HepG2 (cell line): ENCODE measurements around the gene MGMT. TPM values are rescaled to one million over a fixed set of nuclear protein-coding genes. Genes with fewer than 3 reads are reported as not detected.

Experiments
- CREM ChIP-seq, 2 experiments: sonication (generic) in 1 of 2; formaldehyde crosslinking in 1 of 2; IDR thresholded peaks; 2 replicates each; pipeline versions ENCODE4 v1.4.0 to v1.6.1; 2016 to 2020; ENCODE audit warnings: antibody characterized with exemption in 1 of 2, mild to moderate bottlenecking in 1 of 2, missing genetic modification reagents in 1 of 2
- ETS1 ChIP-seq: sonication (generic); formaldehyde crosslinking; IDR thresholded peaks from 2 replicates; pipeline ENCODE4 v1.4.0; 2020; ENCODE audit warnings: missing genetic modification reagents
- FLYWCH1 ChIP-seq: sonication (generic); formaldehyde crosslinking; IDR thresholded peaks from 2 replicates; pipeline ENCODE4 v1.8.1; 2023; ENCODE audit warnings: mild to moderate bottlenecking, missing genetic modification reagents
- HMG20B ChIP-seq: conservative IDR thresholded peaks from 2 replicates; pipeline ENCODE4 v1.6.1; 2016; ENCODE audit warnings: missing genetic modification reagents, missing compliant biosample characterization
- JUND ChIP-seq: sonication (generic); formaldehyde crosslinking; IDR thresholded peaks from 2 replicates; pipeline ENCODE4 v1.8.0; 2022; ENCODE audit warnings: mild to moderate bottlenecking, missing genetic modification reagents
- MED1 ChIP-seq: sonication (generic); formaldehyde crosslinking; IDR thresholded peaks from 2 replicates; pipeline ENCODE4 v1.4.0; 2020; ENCODE audit warnings: missing genetic modification reagents
- NR0B2 ChIP-seq: sonication (generic); formaldehyde crosslinking; IDR thresholded peaks from 2 replicates; pipeline ENCODE4 v1.4.0; 2020; ENCODE audit warnings: mild to moderate bottlenecking, missing genetic modification reagents
- RFX5 ChIP-seq: IDR thresholded peaks from 2 replicates; pipeline ENCODE4 v1.6.1; 2011; ENCODE audit warnings: low read depth, low read length, improper control_type of control experiment
- RXRB ChIP-seq: IDR thresholded peaks from 2 replicates; pipeline ENCODE4 v1.6.1; 2016; ENCODE audit warnings: borderline replicate concordance, missing genetic modification reagents, missing compliant biosample characterization
- SIX4 ChIP-seq: sonication (generic); formaldehyde crosslinking; IDR thresholded peaks from 2 replicates; pipeline ENCODE4 v1.4.0; 2020; ENCODE audit warnings: missing genetic modification reagents
- ZMYM4 ChIP-seq: sonication (generic); formaldehyde crosslinking; IDR thresholded peaks from 2 replicates; pipeline ENCODE4 v1.8.1; 2023; ENCODE audit warnings: mild to moderate bottlenecking, missing genetic modification reagents
- ZNF331 ChIP-seq: sonication (generic); formaldehyde crosslinking; IDR thresholded peaks from 2 replicates; pipeline ENCODE4 v1.4.0; 2020; ENCODE audit warnings: missing genetic modification reagents
- ZNF430 ChIP-seq: sonication (generic); formaldehyde crosslinking; IDR thresholded peaks from 2 replicates; pipeline ENCODE4 v1.9.0; 2021; ENCODE audit warnings: mild to moderate bottlenecking, missing genetic modification reagents
- ZNF569 ChIP-seq: sonication (generic); formaldehyde crosslinking; IDR thresholded peaks from 2 replicates; pipeline ENCODE4 v1.5.0; 2020; ENCODE audit warnings: mild to moderate bottlenecking, missing genetic modification reagents, moderate library complexity, borderline replicate concordance
- ZNF761 ChIP-seq: sonication (generic); formaldehyde crosslinking; conservative IDR thresholded peaks from 2 replicates; pipeline ENCODE4 v1.4.0; 2020; ENCODE audit warnings: mild to moderate bottlenecking, missing genetic modification reagents
- ZNF788 ChIP-seq: sonication (generic); formaldehyde crosslinking; IDR thresholded peaks from 2 replicates; pipeline ENCODE4 v1.5.0; 2020; ENCODE audit warnings: mild to moderate bottlenecking, missing genetic modification reagents, borderline replicate concordance
- polyA plus RNA-seq, 8 experiments: library from polyadenylated mRNA; depleted of rRNA in 3 of 8; stranded (reverse) in 7 of 8; unstranded in 1 of 8; fragments of >200 nt; fragmentation: Illumina TruSeq in 4 of 8; extraction: Trizol in 4 of 8; gene quantifications; 2 replicates each; pipeline versions ENCODE4 v1.2.1 to v1.2.3, GENCODE V29; 2011 to 2016; ENCODE audit warnings: low read depth in 4 of 8, missing spikeins in 1 of 8, mixed read lengths in 1 of 8; ENCODE audit not compliant: insufficient read depth in 1 of 8
- total RNA-seq, 5 experiments: library from RNA; depleted of rRNA; stranded (reverse); fragments of >200 nt; fragmentation: Illumina TruSeq; extraction: Trizol; gene quantifications; 2 replicates each; pipeline ENCODE4 v1.2.3, GENCODE V29; 2016; ENCODE audit warnings: low read depth in 1 of 5
- TF ChIP-seq, protein P1 (sequence below): sonication (generic); formaldehyde crosslinking; conservative IDR thresholded peaks from 2 replicates; pipeline ENCODE4 v1.4.0; 2020; ENCODE audit warnings: mild to moderate bottlenecking, missing genetic modification reagents, moderate library complexity
- TF ChIP-seq, protein P2 (sequence below): sonication (generic); formaldehyde crosslinking; IDR thresholded peaks from 2 replicates; pipeline ENCODE4 v1.4.0; 2020; ENCODE audit warnings: missing genetic modification reagents
- TF ChIP-seq, protein P3 (sequence below): sonication (generic); formaldehyde crosslinking; IDR thresholded peaks from 2 replicates; pipeline ENCODE4 v1.4.0; 2020; ENCODE audit warnings: low read depth, missing genetic modification reagents
- TF ChIP-seq, protein P4 (sequence below): sonication (generic); formaldehyde crosslinking; conservative IDR thresholded peaks from 2 replicates; pipeline ENCODE4 v1.4.0; 2020; ENCODE audit warnings: missing genetic modification reagents

Gene MGMT
- total and polyA plus RNA-seq, 2 of the 13 experiments (the other 11 are each of a cell fraction or from before 2014, with no cell fraction given), result 12.0 to 19.5 TPM

- TF ChIP-seq, protein P1, sequence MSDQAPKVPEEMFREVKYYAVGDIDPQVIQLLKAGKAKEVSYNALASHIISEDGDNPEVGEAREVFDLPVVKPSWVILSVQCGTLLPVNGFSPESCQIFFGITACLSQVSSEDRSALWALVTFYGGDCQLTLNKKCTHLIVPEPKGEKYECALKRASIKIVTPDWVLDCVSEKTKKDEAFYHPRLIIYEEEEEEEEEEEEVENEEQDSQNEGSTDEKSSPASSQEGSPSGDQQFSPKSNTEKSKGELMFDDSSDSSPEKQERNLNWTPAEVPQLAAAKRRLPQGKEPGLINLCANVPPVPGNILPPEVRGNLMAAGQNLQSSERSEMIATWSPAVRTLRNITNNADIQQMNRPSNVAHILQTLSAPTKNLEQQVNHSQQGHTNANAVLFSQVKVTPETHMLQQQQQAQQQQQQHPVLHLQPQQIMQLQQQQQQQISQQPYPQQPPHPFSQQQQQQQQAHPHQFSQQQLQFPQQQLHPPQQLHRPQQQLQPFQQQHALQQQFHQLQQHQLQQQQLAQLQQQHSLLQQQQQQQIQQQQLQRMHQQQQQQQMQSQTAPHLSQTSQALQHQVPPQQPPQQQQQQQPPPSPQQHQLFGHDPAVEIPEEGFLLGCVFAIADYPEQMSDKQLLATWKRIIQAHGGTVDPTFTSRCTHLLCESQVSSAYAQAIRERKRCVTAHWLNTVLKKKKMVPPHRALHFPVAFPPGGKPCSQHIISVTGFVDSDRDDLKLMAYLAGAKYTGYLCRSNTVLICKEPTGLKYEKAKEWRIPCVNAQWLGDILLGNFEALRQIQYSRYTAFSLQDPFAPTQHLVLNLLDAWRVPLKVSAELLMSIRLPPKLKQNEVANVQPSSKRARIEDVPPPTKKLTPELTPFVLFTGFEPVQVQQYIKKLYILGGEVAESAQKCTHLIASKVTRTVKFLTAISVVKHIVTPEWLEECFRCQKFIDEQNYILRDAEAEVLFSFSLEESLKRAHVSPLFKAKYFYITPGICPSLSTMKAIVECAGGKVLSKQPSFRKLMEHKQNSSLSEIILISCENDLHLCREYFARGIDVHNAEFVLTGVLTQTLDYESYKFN (CRISPR knock-in tag), result peak; percentile 68
- TF ChIP-seq RXRB, result peak; percentile 98
- TF ChIP-seq ZNF331, result peak; percentile 46; the same call in 1 of the 2 replicates
- 0 out of 2 replicates have a peak, but pooled peaks have one; percentile 17 for TF ChIP-seq ZMYM4 (CRISPR knock-in tag)
- peak; percentile 62; the same call in 1 of the 2 replicates for TF ChIP-seq CREM (IDR thresholded peaks at IDR 0.05)
- TF ChIP-seq CREM (CRISPR knock-in tag; IDR thresholded peaks at IDR 0.05), result no peak
- no peak for TF ChIP-seq HMG20B
- no peak for TF ChIP-seq ZNF788 (CRISPR knock-in tag)
- no peak for TF ChIP-seq FLYWCH1 (CRISPR knock-in tag)
- TF ChIP-seq, protein P2, sequence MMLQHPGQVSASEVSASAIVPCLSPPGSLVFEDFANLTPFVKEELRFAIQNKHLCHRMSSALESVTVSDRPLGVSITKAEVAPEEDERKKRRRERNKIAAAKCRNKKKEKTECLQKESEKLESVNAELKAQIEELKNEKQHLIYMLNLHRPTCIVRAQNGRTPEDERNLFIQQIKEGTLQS (CRISPR knock-in tag), result 0 out of 2 replicates have a peak, but pooled peaks have one; percentile 17
- TF ChIP-seq, protein P3, sequence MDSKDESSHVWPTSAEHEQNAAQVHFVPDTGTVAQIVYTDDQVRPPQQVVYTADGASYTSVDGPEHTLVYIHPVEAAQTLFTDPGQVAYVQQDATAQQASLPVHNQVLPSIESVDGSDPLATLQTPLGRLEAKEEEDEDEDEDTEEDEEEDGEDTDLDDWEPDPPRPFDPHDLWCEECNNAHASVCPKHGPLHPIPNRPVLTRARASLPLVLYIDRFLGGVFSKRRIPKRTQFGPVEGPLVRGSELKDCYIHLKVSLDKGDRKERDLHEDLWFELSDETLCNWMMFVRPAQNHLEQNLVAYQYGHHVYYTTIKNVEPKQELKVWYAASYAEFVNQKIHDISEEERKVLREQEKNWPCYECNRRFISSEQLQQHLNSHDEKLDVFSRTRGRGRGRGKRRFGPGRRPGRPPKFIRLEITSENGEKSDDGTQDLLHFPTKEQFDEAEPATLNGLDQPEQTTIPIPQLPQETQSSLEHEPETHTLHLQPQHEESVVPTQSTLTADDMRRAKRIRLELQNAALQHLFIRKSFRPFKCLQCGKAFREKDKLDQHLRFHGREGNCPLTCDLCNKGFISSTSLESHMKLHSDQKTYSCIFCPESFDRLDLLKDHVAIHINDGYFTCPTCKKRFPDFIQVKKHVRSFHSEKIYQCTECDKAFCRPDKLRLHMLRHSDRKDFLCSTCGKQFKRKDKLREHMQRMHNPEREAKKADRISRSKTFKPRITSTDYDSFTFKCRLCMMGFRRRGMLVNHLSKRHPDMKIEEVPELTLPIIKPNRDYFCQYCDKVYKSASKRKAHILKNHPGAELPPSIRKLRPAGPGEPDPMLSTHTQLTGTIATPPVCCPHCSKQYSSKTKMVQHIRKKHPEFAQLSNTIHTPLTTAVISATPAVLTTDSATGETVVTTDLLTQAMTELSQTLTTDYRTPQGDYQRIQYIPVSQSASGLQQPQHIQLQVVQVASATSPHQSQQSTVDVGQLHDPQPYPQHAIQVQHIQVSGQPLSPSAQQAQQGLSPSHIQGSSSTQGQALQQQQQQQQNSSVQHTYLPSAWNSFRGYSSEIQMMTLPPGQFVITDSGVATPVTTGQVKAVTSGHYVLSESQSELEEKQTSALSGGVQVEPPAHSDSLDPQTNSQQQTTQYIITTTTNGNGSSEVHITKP, result peak; percentile 93
- TF ChIP-seq SIX4 (CRISPR knock-in tag), result no peak; the same call in 1 of the 2 replicates
- TF ChIP-seq RFX5, result no peak
- TF ChIP-seq MED1 (CRISPR knock-in tag), result 0 out of 2 replicates have a peak, but pooled peaks have one; percentile 35
- TF ChIP-seq, protein P4, sequence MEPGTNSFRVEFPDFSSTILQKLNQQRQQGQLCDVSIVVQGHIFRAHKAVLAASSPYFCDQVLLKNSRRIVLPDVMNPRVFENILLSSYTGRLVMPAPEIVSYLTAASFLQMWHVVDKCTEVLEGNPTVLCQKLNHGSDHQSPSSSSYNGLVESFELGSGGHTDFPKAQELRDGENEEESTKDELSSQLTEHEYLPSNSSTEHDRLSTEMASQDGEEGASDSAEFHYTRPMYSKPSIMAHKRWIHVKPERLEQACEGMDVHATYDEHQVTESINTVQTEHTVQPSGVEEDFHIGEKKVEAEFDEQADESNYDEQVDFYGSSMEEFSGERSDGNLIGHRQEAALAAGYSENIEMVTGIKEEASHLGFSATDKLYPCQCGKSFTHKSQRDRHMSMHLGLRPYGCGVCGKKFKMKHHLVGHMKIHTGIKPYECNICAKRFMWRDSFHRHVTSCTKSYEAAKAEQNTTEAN (CRISPR knock-in tag), result no peak
- TF ChIP-seq ZNF569 (CRISPR knock-in tag), result no peak
- no peak for TF ChIP-seq NR0B2
- TF ChIP-seq ZNF761 (CRISPR knock-in tag), result no peak
- TF ChIP-seq JUND (CRISPR knock-in tag), result 0 out of 2 replicates have a peak, but pooled peaks have one; percentile 17
- no peak for TF ChIP-seq ETS1 (CRISPR knock-in tag)
- no peak for TF ChIP-seq ZNF430 (CRISPR knock-in tag)
These were observed 175.4 kb downstream of the MGMT start (continued) for GRCh38 chr10:129642427-129642826.
